ENCODE measurements around the gene TMA7B.
"Not testable (repeated sequence)": the region's sequence is repeated elsewhere in the genome, so short reads cannot be mapped to it uniquely, and the experiment has no call there.

TMA7B gene

GRCh38 chr22:39983346-39983745 is 23.1 kb downstream of the TMA7B start:
- no peak for DNase-seq (ENCODE audit: low read depth, low spot score)

GRCh38 chr22:39984006-39984405 is 23.8 kb downstream of the TMA7B start:
- no peak for DNase-seq (ENCODE audit: low read depth, low spot score)

DNA sequence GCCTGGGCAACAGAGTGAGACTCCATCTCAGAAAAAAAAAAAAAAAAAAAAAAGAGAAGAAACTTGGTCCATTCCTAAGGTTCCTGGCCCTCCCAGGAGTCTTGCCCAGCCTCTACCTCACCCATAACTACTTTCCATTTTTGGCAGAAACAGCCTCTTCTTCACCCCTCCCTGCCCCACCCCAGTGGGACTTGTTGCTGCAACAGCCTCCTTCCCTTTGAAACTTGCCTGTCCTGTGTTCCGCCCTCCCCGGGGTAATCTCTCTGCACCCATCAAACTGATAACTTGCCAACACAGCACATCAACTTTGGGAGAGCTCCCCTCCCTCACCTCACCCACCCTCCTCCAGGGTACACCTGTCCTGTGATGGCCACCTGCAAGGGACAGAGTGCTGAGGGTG is 24.5 kb downstream of the TMA7B start:
- no peak for DNase-seq (ENCODE audit: low read depth, low spot score)

DNA sequence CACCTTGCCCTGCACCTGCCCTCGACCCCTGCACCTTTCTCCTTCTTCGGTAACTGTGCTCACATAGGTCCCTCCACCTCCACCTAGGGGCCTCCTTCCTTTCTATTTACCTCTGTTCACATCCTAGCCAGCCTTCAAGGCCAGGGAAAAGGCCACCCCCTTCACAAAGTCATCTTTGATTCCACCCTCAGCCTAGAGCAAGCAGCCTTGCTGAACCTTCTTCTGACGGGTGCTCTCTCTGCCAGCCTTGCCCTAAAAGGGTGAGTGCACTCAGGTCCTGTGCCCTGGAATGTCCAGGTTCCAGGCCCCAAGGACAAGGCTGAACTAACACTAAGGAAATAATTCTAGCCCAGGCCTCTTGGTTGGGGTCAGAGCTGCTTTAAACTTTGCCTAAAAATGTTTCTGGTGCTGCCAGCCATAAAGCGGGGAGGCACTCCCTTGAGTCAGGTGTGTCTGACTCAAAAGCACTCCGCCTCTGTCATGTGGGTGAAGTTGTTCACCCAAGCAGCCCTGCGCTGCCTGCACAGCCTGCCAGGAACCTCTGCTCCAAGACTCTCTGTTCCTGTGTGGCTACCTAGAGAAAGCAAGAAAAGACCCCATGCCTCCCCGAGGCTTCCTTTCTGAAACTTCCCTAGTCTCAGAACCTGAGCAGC is 25.3 kb downstream of the TMA7B start:
- DNase-seq (ENCODE audit: low read depth, low spot score), result no peak

DNA sequence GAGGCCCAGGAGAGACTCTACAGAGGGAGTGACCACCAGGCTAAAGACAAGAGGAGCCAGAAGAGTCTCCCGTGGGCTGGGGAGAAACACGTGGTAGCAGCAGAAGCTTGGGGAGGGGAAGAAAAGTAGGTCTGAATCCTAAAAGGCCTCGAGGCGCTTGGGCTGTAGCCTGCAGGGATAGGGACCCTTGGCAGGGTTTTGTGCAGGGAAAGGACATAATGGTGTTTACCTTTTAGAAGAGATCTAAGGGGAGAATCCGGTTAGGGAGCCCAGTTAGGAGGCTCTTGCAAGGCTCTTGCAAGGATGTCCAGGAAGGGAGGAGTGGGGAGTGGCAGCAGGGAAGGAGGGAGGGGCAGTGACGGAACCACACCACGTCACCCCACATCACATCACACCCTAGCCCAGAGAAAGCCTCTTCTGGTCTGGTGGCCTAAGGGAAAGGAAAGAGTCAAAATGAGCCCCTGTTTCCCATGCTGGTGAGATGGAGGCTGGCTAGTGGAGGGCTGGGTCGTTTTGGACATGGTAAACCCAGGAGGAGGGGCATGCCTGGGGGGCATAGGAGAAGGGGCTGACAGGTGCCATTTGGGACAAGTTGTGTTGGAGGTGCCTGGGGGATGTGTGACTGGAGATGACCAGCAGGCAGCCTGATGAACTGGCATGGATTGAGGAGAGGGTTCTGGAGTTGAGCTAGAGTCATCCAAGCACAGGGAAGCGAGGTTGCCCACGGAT is 28.4 kb downstream of the TMA7B start:
- DNase-seq (ENCODE audit: low read depth, low spot score), result peak; percentile 39

- DNase-seq (ENCODE audit: low read depth, low spot score), result no peak
Observed at GRCh38 chr22:39989633-39990032, 29.4 kb downstream of the TMA7B start.

DNA sequence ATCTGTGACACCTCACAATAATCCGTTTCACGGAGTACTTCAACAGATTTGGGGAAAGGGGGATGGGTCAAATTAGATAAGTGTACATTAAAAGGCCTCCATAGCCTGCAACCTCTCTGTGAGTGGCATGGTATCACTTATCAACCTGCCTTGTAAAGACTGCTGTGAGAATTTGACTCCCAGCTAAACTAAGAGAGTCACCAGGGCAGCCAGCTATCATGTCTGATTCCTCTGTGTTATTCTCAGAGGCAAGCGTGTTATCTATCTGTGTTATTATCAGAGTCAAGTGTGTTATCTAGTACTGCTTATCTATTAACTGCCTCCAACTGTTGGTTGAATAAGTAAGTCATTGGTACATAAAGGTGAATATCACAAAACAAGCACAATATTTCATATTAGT is 30.5 kb downstream of the TMA7B start:
- DNase-seq (ENCODE audit: low read depth, low spot score), result no peak

GRCh38 chr22:39991159-39991860 is 31.1 kb downstream of the TMA7B start:
- no peak for DNase-seq (ENCODE audit: low read depth, low spot score)

GRCh38 chr22:39992088-39992826 is 32.1 kb downstream of the TMA7B start:
- DNase-seq (ENCODE audit: low read depth, low spot score), result no peak

- not testable (repeated sequence) for DNase-seq (ENCODE audit: low read depth, low spot score)
Observed at GRCh38 chr22:39992894-39993293, 32.7 kb downstream of the TMA7B start.

DNA sequence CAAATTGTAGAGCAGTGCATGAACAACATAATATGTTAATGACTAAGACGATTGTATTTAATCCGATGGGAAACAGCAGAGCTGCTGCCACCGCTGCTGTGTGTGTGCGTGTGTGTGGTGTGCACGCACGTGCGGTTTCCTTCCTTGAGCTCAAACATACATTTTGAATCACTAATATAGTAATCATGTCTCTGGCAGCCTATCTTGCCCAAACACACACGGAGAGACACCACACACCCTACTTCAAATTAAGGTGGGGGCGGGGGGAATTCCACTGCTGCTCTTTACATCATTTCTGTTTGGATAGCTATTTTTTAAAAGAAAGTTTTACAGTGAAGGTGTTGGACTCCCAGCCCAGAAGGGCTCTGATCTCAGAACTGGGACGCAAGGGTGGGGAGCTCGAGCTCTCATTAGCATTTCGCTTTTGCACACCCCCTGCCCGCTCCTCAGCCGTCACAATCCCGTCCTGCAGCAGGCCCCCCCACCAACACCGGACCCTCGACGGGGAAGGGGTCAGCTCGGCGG is 33.9 kb downstream of the TMA7B start:
- no peak for DNase-seq (ENCODE audit: low read depth, low spot score)

GRCh38 chr22:39994566-39995392 is 34.6 kb downstream of the TMA7B start, which contains the start of gene FAM83F:
TSS of gene FAM83F (plus strand) at chr22:39994954. CDS start at chr22:39995043, 89 bp downstream.
- peak; percentile 52 for DNase-seq (ENCODE audit: low read depth, low spot score)

- no peak for DNase-seq (ENCODE audit: low read depth, low spot score)
Observed at GRCh38 chr22:39995393-39996252, 35.4 kb downstream of the TMA7B start.

GRCh38 chr22:39996732-39997131 is 36.5 kb downstream of the TMA7B start:
- DNase-seq (ENCODE audit: low read depth, low spot score), result no peak

- DNase-seq (ENCODE audit: low read depth, low spot score), result no peak
Observed at GRCh38 chr22:39997421-39997820, 37.2 kb downstream of the TMA7B start.

GRCh38 chr22:39997939-39998726 is 37.9 kb downstream of the TMA7B start:
- DNase-seq (ENCODE audit: low read depth, low spot score), result peak; percentile 93

- DNase-seq (ENCODE audit: low read depth, low spot score), result peak; percentile 68
Observed at GRCh38 chr22:39999144-39999757, 39.1 kb downstream of the TMA7B start.

DNA sequence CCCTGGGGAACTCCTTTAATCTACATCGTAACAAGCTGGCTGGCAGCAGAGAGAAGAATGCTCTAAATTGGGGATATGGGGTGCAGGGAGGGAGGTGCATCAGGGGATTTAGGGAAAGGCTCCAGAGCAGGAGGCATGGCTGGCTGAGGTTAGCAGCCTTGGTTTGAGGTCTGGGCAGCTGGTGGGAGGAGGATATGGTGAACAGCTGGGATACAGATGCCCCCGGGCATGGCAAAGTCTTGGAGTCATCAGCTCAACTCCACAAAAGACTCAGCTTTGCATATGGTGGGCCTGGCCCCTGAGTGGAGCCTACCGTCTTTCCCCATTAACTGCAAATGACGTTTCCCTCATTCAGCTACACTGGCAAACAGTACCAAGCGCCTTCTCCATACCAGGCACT is 40.0 kb downstream of the TMA7B start:
- DNase-seq (ENCODE audit: low read depth, low spot score), result peak; percentile 49

- no peak for DNase-seq (ENCODE audit: low read depth, low spot score)
Observed at GRCh38 chr22:40001106-40001505, 40.9 kb downstream of the TMA7B start.

Measured in ELF-1 (cell line).